SH-SY5Y (cell line): ENCODE results near the gene LRGUK.

Experiments used
- GATA2 ChIP-seq: IDR thresholded peaks from 2 replicates; pipeline ENCODE4 v1.6.1; 2011; ENCODE audit warnings: mild to moderate bottlenecking, low read depth, low read length
- GATA3 ChIP-seq: IDR thresholded peaks from 2 replicates; pipeline ENCODE4 v1.6.1; 2011; ENCODE audit warnings: low read depth, mild to moderate bottlenecking, low read length, moderate library complexity

The LRGUK gene

GRCh38 chr7:134113655-134114054 lies 13.5 kb upstream of the LRGUK start:
- TF ChIP-seq GATA3 (no peak), GATA2 (no peak)

DNA sequence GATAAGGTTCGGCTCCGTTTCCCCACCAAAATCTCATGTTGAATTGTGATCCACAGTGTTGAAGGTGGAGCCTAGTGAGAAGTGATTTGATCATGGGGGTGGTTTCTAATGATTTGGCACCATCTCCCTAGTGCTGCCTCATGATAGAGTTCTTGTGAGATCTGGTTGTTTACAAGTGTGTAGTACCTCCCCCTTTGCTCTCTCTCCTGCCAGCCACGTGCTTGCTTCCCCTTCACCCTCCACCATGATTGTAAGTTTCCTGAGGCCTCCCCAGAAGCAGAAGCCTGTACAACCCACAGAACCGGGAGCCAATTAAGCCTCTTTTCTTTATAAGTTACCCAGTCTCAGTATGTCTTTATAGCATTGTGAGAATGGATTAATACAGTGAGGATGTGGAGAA lies 12.1 kb upstream of the LRGUK start:
- TF ChIP-seq GATA3: no peak
- no peak for TF ChIP-seq GATA2

GRCh38 chr7:134120405-134120804 lies 6.7 kb upstream of the LRGUK start:
- TF ChIP-seq GATA2 (no peak), GATA3 (no peak)

- TF ChIP-seq GATA2 (no peak), GATA3 (no peak)
Observed at GRCh38 chr7:134121632-134122139, 5.5 kb upstream of the LRGUK start.

- no peak for TF ChIP-seq GATA2
- peak; percentile 22; the same call in 1 of the 2 replicates for TF ChIP-seq GATA3
Observed at GRCh38 chr7:134122980-134123379, 4.2 kb upstream of the LRGUK start.

DNA sequence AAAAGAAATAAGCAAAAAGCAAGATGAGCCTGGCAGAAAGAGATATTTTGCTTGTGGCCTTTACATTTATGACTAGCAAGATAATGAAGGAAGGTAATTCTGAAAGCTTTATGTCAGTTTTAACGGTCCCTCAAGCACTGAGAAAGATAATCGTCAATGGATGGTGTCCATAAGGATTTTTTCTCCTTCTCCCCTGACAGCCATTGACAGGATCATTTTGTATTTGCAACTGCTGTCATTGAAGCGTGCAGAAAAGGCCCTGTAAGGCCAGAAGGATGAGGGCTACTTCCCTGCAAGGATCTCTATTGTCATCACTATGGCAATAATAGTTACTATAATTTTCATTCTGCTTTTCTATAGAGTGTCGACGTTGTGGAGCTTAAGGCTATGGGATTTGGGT lies 994 bp upstream of the LRGUK start:
- TF ChIP-seq GATA2 (no peak), GATA3 (no peak)

- TF ChIP-seq GATA2 (0 out of 2 replicates have a peak, but pooled peaks have one; percentile 23), GATA3 (no peak)
Observed at GRCh38 chr7:134126596-134126965, 559 bp upstream of the LRGUK start.

- TF ChIP-seq GATA3 (no peak), GATA2 (no peak)
Observed at GRCh38 chr7:134128829-134129228, 1.7 kb downstream of the LRGUK start.

GRCh38 chr7:134129856-134130523 lies 2.9 kb downstream of the LRGUK start:
- TF ChIP-seq GATA2: no peak

DNA sequence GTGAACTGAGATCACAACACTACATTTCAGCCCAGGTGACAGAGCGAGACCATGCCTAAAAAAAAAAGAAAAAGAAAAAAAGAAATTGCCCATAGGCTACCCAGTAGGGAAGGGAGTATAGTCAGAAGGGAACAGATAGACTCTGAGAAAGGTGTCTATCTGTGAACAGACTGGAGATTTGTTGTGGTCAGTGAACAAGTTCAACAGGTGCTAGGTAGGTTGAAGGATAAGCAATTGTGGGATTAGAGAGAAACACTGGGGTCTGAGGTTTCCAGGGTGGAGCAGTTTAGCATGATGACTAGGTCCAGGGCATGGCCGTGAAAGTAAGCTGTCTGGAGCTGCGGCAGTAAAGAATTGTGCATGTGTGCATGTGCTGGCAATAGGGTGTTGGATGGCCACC lies 6.9 kb downstream of the LRGUK start:
- no peak for TF ChIP-seq GATA3
- no peak for TF ChIP-seq GATA2

GRCh38 chr7:134140889-134141867 lies 14.0 kb downstream of the LRGUK start:
- TF ChIP-seq GATA3: no peak
- TF ChIP-seq GATA2: no peak

DNA sequence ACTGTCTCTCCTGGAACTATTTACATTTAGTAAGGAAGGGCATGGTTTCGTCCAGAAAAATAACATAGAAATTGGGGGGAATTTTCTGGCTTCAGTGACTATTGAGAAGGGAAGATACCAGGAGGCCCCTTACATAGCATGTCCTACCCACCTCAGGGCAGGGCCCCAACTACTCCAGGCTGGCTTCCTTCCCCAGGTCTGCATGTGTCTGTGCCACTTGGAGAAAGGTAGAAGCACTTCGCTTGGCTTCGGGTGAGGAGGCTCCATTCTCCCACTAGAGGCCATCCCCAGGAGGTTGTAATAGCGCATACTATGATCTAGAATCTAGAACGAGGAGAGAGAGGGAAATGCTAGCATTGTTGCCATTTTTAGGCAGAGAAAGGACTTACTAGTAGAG lies 14.7 kb downstream of the LRGUK start:
- TF ChIP-seq GATA2 (no peak), GATA3 (no peak)

GRCh38 chr7:134153493-134154136 lies 26.5 kb downstream of the LRGUK start:
- no peak for TF ChIP-seq GATA3
- TF ChIP-seq GATA2: no peak

- TF ChIP-seq GATA3 (no peak), GATA2 (no peak)
Observed at GRCh38 chr7:134154581-134155130, 27.5 kb downstream of the LRGUK start.

- TF ChIP-seq GATA3: no peak
Observed at GRCh38 chr7:134155206-134155605, 28.1 kb downstream of the LRGUK start.

DNA sequence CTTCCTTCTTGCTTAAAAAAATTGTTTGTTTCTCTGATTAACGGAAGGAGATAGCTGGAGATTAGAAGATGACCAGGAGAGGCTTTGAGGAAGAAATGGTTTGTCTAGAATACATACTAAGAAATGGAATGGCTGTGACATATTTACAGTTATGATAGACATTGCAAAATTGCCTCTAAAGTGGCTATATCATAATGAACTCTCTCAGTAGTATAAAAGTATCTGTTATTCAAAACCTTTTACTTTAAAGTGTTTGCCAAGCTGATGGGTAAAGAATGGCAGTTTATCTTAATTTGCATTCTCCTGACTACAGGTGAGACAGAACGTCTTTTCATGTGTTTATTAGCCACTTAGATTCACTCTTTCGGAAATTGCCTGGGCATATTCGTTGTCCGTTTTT lies 28.7 kb downstream of the LRGUK start:
- TF ChIP-seq GATA3: no peak
- no peak for TF ChIP-seq GATA2
